ENCODE results near the gene MPRIP. TPM values are rescaled to one million over a fixed set of nuclear protein-coding genes. Genes with fewer than 3 reads are reported as not detected.

The MPRIP gene
- total and polyA plus RNA-seq, 10 donors = 52.3 to 309 (median 131) TPM

DNA sequence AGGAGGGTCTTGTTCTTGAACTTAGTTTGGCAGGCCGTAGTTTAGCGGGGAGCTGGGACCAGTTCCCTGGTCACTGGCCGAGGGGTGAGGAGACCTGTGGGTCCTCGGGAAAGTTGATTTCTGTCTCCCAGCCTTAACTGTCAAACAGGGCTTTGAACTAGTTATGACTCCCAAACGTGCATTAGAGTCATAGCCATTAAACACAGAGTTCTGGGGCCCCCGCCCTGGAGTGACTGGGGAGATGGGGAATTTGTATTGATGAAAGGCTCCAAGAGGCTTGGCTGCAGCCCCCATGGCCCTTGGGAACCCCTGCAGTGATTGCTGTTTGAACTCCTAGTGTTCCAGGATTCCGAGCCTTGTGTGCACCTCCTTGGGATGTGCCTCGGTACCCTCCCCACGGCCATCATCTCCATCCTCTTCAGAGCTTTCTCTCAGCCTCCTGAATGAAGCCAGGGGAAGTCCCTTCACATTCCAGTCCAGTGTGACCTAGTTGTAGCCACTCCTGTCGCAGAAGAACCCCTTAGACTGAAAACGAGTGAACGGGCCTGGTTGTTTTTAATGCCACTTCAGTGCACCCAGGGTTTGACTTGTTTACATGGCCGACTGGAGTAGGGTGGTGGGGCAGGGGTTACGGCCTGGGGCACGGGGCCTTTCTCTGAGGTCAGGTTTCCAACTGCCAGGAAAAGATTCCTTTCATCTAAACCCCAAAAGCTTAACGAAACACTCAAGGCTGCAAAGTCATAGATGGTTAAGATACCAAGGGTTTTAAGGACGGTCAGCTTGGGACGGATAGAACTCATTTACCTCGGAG, 1.4 kb downstream of the MPRIP start:
- DNase-seq = peak; percentile 68
- peak overlapping the region; percentile 61 to 85 (median 78) for H3K27ac ChIP-seq
- peak overlapping the region; percentile 46 to 89 (median 72) for H3K4me3 ChIP-seq
- H3K36me3 ChIP-seq = no peaks in the 10 kb centered on the region
- TF ChIP-seq POLR2AphosphoS5 (IDR thresholded peaks at IDR 0.05) (no peak), POLR2A (IDR thresholded peaks at IDR 0.05) (no peak)
- TF ChIP-seq, protein P1, sequence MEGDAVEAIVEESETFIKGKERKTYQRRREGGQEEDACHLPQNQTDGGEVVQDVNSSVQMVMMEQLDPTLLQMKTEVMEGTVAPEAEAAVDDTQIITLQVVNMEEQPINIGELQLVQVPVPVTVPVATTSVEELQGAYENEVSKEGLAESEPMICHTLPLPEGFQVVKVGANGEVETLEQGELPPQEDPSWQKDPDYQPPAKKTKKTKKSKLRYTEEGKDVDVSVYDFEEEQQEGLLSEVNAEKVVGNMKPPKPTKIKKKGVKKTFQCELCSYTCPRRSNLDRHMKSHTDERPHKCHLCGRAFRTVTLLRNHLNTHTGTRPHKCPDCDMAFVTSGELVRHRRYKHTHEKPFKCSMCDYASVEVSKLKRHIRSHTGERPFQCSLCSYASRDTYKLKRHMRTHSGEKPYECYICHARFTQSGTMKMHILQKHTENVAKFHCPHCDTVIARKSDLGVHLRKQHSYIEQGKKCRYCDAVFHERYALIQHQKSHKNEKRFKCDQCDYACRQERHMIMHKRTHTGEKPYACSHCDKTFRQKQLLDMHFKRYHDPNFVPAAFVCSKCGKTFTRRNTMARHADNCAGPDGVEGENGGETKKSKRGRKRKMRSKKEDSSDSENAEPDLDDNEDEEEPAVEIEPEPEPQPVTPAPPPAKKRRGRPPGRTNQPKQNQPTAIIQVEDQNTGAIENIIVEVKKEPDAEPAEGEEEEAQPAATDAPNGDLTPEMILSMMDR (IDR thresholded peaks at IDR 0.05 in 8 of 11, conservative IDR thresholded peaks at IDR 0.05 in 3 of 11) = no peak
- 13 to 18% (median 16%) methylated on average over 19 of the region's 19 CpGs for WGBS, 5 donors
- intact Hi-C loops (cut with DNase I; ENCODE audit: low total_unique reads) = no loop called here
- H3K9me3 ChIP-seq = no peaks in the 10 kb centered on the region
- H3K27me3 ChIP-seq (replicated peaks in 1 of 7) = no peaks in the 10 kb centered on the region
- peaks cover 42 to 72% (median 65%) of the 10 kb centered on the region in 6 donors for H3K4me1 ChIP-seq

DNA sequence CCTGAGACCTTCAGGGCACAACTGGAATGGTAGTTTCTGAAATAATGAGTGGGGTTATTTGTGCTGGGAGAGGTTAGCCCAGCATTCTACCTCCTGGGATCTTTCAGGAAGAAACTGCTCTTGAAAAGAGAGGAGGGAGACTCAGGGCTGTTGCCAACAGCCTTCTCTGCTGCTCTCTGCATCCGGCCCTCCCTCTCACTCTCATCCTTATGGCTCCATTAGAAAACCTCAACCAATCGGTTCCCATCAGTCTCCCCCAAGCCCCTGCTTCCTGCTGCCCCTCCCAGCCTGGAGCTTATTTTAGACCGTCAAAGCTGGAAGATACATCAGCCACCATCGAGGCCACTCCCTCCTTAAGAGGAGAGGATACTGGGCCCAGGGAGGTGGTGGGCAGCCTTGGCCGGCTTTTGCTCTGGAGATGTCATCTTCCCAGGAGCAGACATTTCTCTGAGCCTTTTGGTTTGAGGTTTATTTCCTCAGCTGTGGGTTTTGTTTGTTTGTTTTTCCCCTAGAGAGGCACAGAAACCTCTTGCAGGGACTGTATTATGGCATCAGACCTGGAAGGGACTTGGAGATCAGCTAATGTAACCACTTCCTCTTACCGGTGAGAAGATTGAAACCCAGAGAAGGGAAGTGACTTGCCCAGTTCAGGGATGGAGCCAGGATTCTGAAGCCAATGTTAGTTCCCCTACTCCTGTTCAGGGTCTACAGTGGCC, 2.7 kb downstream of the MPRIP start:
- peak; percentile 70 for DNase-seq
- no peaks in the 10 kb centered on the region for H3K9me3 ChIP-seq
- peak in 2 of 3 donors; percentile 42 to 54 for TF ChIP-seq POLR2AphosphoS5 (IDR thresholded peaks at IDR 0.05)
- TF ChIP-seq, protein P1 (IDR thresholded peaks at IDR 0.05 in 8 of 11, conservative IDR thresholded peaks at IDR 0.05 in 3 of 11) = no peak
- no peak for TF ChIP-seq POLR2A (IDR thresholded peaks at IDR 0.05)
- H3K4me3 ChIP-seq = peak overlapping the region in 7 of 8 donors; percentile 6 to 89 (median 25)
- H3K27ac ChIP-seq = peak overlapping the region; percentile 31 to 85 (median 78)
- H3K27me3 ChIP-seq (replicated peaks in 1 of 7) = no peaks in the 10 kb centered on the region
- peaks cover 42 to 85% (median 72%) of the 10 kb centered on the region in 6 donors for H3K4me1 ChIP-seq
- H3K36me3 ChIP-seq = no peaks in the 10 kb centered on the region
- intact Hi-C loops (cut with DNase I; ENCODE audit: low total_unique reads) = no loop called here
- 2 to 10% (median 5%) methylated on average over 6 of the region's 6 CpGs for WGBS, 5 donors

DNA sequence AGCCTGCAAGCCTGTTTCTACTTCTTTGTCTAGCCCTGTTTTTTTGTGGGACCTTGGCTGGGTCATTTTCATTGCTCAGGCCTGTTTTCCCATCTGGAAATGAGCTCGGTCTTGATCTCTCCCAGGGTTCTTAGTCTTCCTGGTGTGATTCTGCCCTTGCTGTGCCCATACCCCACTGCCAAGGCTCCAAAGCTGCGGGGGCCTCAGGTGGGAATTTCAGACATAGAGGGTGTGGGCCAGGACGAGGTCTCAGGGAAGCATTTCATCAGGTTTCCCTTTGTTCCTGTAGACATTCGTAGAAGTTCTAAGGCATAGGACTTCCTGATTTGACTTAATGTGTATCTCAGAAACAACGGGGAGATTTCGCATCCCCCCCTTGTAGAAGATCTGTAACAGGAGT, 5.8 kb downstream of the MPRIP start:
- Histone ChIP-seq H3K4me1 (peaks cover 65 to 100% (median 91%) of the 10 kb centered on the region in 6 donors), H3K27me3 (replicated peaks in 1 of 7) (no peaks in the 10 kb centered on the region), H3K36me3 (no peaks in the 10 kb centered on the region), H3K27ac (peak overlapping the region in 4 of 8 donors; percentile 17 to 85 (median 42)), H3K9me3 (no peaks in the 10 kb centered on the region), H3K4me3 (no peak overlapping the region)
- intact Hi-C loops (cut with DNase I; ENCODE audit: low total_unique reads) = no loop called here
- no peak for DNase-seq
- WGBS, 5 donors = 64 to 80% (median 71%) methylated on average over 6 of the region's 6 CpGs
- no peak for TF ChIP-seq POLR2AphosphoS5 (IDR thresholded peaks at IDR 0.05)
- TF ChIP-seq, protein P1 (IDR thresholded peaks at IDR 0.05 in 8 of 11, conservative IDR thresholded peaks at IDR 0.05 in 3 of 11) = no peak
- TF ChIP-seq POLR2A (IDR thresholded peaks at IDR 0.05) = no peak
